NCI-H1092 (cell line): Measurements from ENCODE around the gene TH.
A peak's percentile ranks its signal among the peaks of the same experiment; 100 is the strongest.
"Not testable (repeated sequence)": the region's sequence is repeated elsewhere in the genome, so short reads cannot be mapped to it uniquely, and the experiment has no call there.

ENCODE experiments used
- DNase-seq: peaks from one replicate; lab custom pipeline; 2025; lab: John Stamatoyannopoulos, UW

The TH gene

GRCh38 chr11:2195756-2196088 is 24.1 kb upstream of the TH start:
- no peak for DNase-seq

- DNase-seq, result peak; percentile 55
Measured at GRCh38 chr11:2194877-2195755, 23.5 kb upstream of the TH start.

GRCh38 chr11:2193888-2194595 is 22.4 kb upstream of the TH start:
- DNase-seq, result not testable (repeated sequence)

GRCh38 chr11:2193099-2193887 is 21.7 kb upstream of the TH start:
- no peak for DNase-seq

GRCh38 chr11:2192435-2192834 is 20.8 kb upstream of the TH start:
- DNase-seq, result no peak

- DNase-seq, result no peak
Measured at GRCh38 chr11:2191883-2192282, 20.3 kb upstream of the TH start.

GRCh38 chr11:2190657-2191471 is 19.2 kb upstream of the TH start:
- peak; percentile 87 for DNase-seq

GRCh38 chr11:2189938-2190656 is 18.5 kb upstream of the TH start:
- DNase-seq, result no peak

- no peak for DNase-seq
Measured at GRCh38 chr11:2188745-2189144, 17.1 kb upstream of the TH start.

- DNase-seq, result no peak
Measured at GRCh38 chr11:2187280-2187707, 15.7 kb upstream of the TH start.

- DNase-seq, result peak; percentile 83
Measured at GRCh38 chr11:2186669-2187279, 15.2 kb upstream of the TH start.

- peak; percentile 61 for DNase-seq
Measured at GRCh38 chr11:2185324-2186085, 13.9 kb upstream of the TH start.

- DNase-seq, result no peak
Measured at GRCh38 chr11:2182692-2183474, 11.3 kb upstream of the TH start.

GRCh38 chr11:2182075-2182474 is 10.5 kb upstream of the TH start:
- no peak for DNase-seq

GRCh38 chr11:2180789-2181370 is 9.3 kb upstream of the TH start:
- no peak for DNase-seq

- no peak for DNase-seq
Measured at GRCh38 chr11:2180347-2180746, 8.7 kb upstream of the TH start.

GRCh38 chr11:2179516-2179915 is 7.9 kb upstream of the TH start:
- DNase-seq, result no peak

- no peak for DNase-seq
Measured at GRCh38 chr11:2178906-2179494, 7.4 kb upstream of the TH start.
